Measurements from ENCODE around the gene PPP1R3F. TPM values are rescaled to one million over a fixed set of nuclear protein-coding genes. Genes with fewer than 3 reads are reported as not detected.

The PPP1R3F gene
- total RNA-seq, 4 donors from 2014 or later = 24.0 to 49.6 (median 34.2) TPM

DNA sequence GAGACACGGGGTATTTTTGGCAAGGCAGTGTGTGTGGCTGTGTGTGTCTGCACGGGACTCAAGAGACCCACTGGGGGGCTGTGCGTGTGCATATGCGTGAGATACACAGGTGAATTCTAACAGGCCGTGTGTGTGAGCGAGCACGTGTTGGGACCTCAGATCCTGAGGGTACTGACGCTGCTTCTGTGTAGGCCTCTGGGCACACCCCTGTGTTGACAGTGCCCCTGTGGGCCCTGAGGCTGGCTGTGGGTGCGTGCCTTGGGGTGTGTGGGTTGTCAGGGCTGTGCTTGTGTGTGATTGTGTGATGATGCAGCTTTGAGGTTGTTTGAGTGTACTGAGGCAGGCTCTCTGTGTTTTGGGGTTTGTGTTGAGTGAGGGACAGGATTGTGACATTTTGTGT is 19.0 kb upstream of the PPP1R3F start:
- ATAC-seq = no peak

GRCh38 chrX:49251325-49251724 is 18.3 kb upstream of the PPP1R3F start:
- ATAC-seq = no peak
- in situ Hi-C loops (cut with MboI; ENCODE audit: low sequenced_read_pairs in 4 of 4) = no loop called here
- peaks cover 0 to 3% of the 10 kb centered on the region in 2 donors for H3K36me3 ChIP-seq

More for the DNA sequence above, 19.0 kb upstream of the PPP1R3F start:
- Histone ChIP-seq H3K4me1 (no peaks in the 10 kb centered on the region), H3K27ac (no peak overlapping the region), H3K27me3 (no peaks in the 10 kb centered on the region), H3K36me3 (peaks cover 0 to 5% of the 10 kb centered on the region in 2 donors), H3K4me3 (no peak overlapping the region), H3K9me3 (no peaks in the 10 kb centered on the region)
- no peak for DNase-seq
- intact Hi-C loops (cut with DNase I; ENCODE audit: low total_unique reads) (no loop called here), in situ Hi-C loops (cut with MboI; ENCODE audit: low sequenced_read_pairs in 4 of 4) (no loop called here)
- no peak for TF ChIP-seq POLR2A (IDR thresholded peaks at IDR 0.05)
- no peak for TF ChIP-seq CTCF (IDR thresholded peaks at IDR 0.05 in 4 of 5, conservative IDR thresholded peaks at IDR 0.05 in 1 of 5)

DNA sequence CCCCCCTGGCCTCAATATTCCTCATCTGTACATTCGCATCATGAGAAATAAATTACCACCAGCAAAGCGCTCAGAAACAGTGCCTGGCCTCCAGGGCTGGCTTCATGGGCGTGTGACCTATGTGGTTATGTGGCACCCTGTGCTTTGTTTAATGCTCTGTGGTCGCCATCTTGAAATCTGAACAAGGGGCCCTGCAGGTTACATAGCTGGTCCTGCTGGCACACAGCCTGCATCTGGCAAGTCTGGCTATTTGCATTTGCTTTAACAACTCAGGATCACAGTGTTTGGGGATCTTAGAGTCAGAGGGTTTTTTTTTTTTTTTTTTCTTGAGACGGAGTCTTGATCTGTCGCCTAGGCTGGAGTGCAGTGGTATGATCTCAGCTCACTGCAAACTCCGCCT is 15.0 kb upstream of the PPP1R3F start:
- no peak overlapping the region for H3K27ac ChIP-seq
- ATAC-seq = no peak
- H3K9me3 ChIP-seq = no peaks in the 10 kb centered on the region
- no peaks in the 10 kb centered on the region for H3K4me1 ChIP-seq
- intact Hi-C loops (cut with DNase I; ENCODE audit: low total_unique reads) = no loop called here
- no peaks in the 10 kb centered on the region for H3K36me3 ChIP-seq
- DNase-seq = no peak
- in situ Hi-C loops (cut with MboI; ENCODE audit: low sequenced_read_pairs in 4 of 4) = no loop called here
- H3K4me3 ChIP-seq = no peak overlapping the region
- no peaks in the 10 kb centered on the region for H3K27me3 ChIP-seq
- no peak for TF ChIP-seq POLR2A (IDR thresholded peaks at IDR 0.05)
- no peak for TF ChIP-seq CTCF (IDR thresholded peaks at IDR 0.05 in 4 of 5, conservative IDR thresholded peaks at IDR 0.05 in 1 of 5)

More at GRCh38 chrX:49251325-49251724, 18.3 kb upstream of the PPP1R3F start:
- H3K27me3 ChIP-seq = no peaks in the 10 kb centered on the region
- H3K4me1 ChIP-seq = no peaks in the 10 kb centered on the region
- no peaks in the 10 kb centered on the region for H3K9me3 ChIP-seq
- DNase-seq = no peak
- H3K4me3 ChIP-seq = no peak overlapping the region
- no peak overlapping the region for H3K27ac ChIP-seq
- TF ChIP-seq CTCF (IDR thresholded peaks at IDR 0.05 in 4 of 5, conservative IDR thresholded peaks at IDR 0.05 in 1 of 5) = no peak
- no peak for TF ChIP-seq POLR2A (IDR thresholded peaks at IDR 0.05)
- intact Hi-C loops (cut with DNase I; ENCODE audit: low total_unique reads) = no loop called here

DNA sequence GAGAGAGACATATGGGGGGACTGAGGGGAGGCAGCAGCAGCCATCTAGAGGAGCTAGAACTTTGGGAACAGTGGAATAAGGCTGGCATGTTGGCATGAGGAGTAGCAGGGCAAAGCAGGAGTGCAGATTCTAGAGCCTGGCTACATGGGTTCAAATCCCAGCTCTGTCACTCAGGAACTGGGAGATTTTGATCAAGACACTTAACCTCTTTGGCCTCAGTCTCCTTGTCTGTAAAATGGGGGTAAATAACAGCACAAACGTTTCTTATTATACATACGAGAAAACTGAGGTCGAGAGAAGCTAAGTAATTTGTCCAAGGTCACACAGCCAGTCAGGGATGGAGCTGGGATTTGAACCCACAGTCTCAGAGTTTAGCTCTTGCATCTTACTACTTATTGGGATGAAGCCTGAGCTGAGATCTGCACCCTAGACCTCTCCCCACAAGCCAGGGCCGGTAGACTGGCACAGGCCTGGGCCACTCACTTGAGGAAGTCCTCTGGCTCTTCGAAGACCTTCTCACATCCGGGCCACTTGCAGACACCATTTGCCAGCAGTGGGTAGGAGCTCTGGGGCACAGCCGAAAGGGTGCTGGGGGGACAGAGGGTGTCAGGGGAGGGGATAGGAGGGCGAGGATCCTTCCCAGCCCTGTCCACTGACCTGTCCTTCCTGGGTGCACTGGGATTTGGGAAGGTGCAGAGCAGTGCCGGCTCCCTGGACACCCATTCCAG is 13.2 kb upstream of the PPP1R3F start:
- in situ Hi-C loops (cut with MboI; ENCODE audit: low sequenced_read_pairs in 4 of 4) = no loop called here
- no peak overlapping the region for H3K27ac ChIP-seq
- no peaks in the 10 kb centered on the region for H3K27me3 ChIP-seq
- H3K4me1 ChIP-seq = no peaks in the 10 kb centered on the region
- intact Hi-C loops (cut with DNase I; ENCODE audit: low total_unique reads) = no loop called here
- no peak overlapping the region for H3K4me3 ChIP-seq
- TF ChIP-seq POLR2A (IDR thresholded peaks at IDR 0.05) (no peak), CTCF (IDR thresholded peaks at IDR 0.05 in 4 of 5, conservative IDR thresholded peaks at IDR 0.05 in 1 of 5) (no peak)
- no peaks in the 10 kb centered on the region for H3K9me3 ChIP-seq
- H3K36me3 ChIP-seq = no peaks in the 10 kb centered on the region
- DNase-seq (no peak), ATAC-seq (no peak)

All from gastrocnemius medialis (tissue), 4 donors.